AG04450 (cell line): Measurements from ENCODE around the gene SPTBN5. TPM values are rescaled to one million over a fixed set of nuclear protein-coding genes. Genes with fewer than 3 reads are reported as not detected.
"Not testable (repeated sequence)": the region's sequence is repeated elsewhere in the genome, so short reads cannot be mapped to it uniquely, and the experiment has no call there.

Experiments used
- CTCF ChIA-PET: fragments of 300-600, 350-600 bp; formaldehyde crosslinking; extraction: SDS; loops from one replicate; lab custom pipeline; 2022; ENCODE audit warnings: antibody characterized with exemption, inconsistent platforms; lab: Charles Lee
- POLR2A ChIA-PET: fragments of 350-600 bp; formaldehyde crosslinking; extraction: SDS; loops from one replicate; lab custom pipeline; 2021; ENCODE audit warnings: antibody characterized with exemption, inconsistent platforms; lab: Yijun Ruan, JAX
- DNase-seq: peaks from one replicate; pipeline ENCODE4 v3.0.0-alpha.2; 2011; ENCODE audit warnings: low read depth, low spot score
- H3K27ac ChIP-seq: one replicate; pipeline ENCODE4 v1.5.1; 2012; ENCODE audit warnings: low read depth, low read length, control low read depth
- H3K27me3 ChIP-seq: one replicate; pipeline ENCODE4 v1.6.0; 2012; ENCODE audit warnings: low read length; ENCODE audit not compliant: control insufficient read depth, insufficient read depth
- H3K4me3 ChIP-seq: 2 replicates; pipeline ENCODE4 v1.5.1; 2011; ENCODE audit warnings: mild to moderate bottlenecking, low read depth, low read length, control low read depth
- H3K9me3 ChIP-seq: 2 replicates; pipeline ENCODE4 v1.5.1; 2012; ENCODE audit warnings: low read length; ENCODE audit not compliant: control insufficient read depth, insufficient read depth
- polyA plus RNA-seq: library from polyadenylated mRNA; depleted of rRNA; stranded (reverse); fragments of >200 nt; gene quantifications from 2 replicates; pipeline ENCODE4 v1.2.3, GENCODE V29; 2011
- TF ChIP-seq, protein P1 (sequence below): IDR thresholded peaks from 2 replicates; pipeline ENCODE4 v1.5.1; 2011; ENCODE audit warnings: low read depth, low read length, control low read depth, inconsistent platforms

SPTBN5 gene
- polyA plus RNA-seq, 1 experiment, result 0.14 TPM

DNA sequence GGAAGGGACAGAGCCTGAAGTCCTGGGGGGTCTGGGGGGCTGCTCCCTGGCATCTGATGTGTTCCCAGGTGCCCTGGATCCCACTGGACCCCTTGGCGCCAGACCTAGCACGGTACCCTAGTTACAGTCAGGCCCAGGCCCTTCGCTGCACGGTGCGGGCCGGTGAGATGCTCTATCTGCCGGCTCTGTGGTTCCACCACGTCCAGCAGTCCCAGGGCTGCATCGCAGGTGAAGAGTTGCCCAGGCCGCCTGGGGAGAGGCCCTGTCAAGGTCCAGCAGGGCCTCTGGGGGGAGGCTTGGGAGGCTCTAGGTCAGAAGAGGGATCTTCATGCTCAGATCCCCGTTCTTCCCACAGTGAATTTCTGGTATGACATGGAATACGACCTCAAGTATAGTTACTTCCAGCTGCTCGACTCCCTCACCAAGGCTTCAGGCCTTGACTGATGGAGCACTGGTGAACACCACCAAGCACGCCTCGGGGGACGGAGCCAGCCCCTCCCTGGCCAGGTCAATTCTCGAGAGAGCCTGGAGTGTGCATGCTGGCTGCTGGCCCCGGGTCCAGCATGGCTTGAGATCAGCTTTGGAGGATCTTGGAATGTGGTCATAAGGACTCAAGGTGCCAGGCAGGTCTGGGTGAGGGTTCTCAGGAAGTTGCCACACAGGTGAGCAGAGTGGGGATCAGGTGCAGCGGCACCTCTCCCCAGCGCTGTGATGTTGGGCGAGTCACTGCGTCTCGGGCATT, 57.0 kb downstream of the SPTBN5 start:
- Histone ChIP-seq H3K27ac (no peak overlapping the region), H3K9me3 (no peaks in the 10 kb centered on the region; the same call in 1 of the 2 replicates), H3K27me3 (no peaks in the 10 kb centered on the region), H3K4me3 (no peak overlapping the region)
- TF ChIP-seq, protein P1, sequence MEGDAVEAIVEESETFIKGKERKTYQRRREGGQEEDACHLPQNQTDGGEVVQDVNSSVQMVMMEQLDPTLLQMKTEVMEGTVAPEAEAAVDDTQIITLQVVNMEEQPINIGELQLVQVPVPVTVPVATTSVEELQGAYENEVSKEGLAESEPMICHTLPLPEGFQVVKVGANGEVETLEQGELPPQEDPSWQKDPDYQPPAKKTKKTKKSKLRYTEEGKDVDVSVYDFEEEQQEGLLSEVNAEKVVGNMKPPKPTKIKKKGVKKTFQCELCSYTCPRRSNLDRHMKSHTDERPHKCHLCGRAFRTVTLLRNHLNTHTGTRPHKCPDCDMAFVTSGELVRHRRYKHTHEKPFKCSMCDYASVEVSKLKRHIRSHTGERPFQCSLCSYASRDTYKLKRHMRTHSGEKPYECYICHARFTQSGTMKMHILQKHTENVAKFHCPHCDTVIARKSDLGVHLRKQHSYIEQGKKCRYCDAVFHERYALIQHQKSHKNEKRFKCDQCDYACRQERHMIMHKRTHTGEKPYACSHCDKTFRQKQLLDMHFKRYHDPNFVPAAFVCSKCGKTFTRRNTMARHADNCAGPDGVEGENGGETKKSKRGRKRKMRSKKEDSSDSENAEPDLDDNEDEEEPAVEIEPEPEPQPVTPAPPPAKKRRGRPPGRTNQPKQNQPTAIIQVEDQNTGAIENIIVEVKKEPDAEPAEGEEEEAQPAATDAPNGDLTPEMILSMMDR, result no peak
- POLR2A ChIA-PET, result no interaction called here
- no peak for DNase-seq
- CTCF ChIA-PET, result no interaction called here

DNA sequence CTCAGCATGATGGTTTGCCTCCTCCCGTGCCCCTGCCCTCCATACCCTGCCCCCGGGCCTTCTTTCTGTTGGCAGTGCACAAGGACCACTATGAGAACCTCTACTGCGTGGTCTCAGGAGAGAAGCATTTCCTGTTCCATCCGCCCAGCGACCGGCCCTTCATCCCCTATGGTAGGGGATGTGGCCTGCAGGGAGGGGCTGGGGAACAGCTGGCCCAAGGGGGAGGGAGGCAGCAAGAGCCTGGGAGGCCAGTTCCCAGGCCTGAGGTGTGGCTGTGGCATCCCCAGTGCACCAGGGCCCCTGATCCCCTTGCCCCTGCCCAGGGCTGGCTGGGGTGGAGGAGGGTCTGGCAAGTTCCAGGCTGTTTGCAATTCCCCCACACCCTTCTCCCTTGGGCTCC, 57.8 kb downstream of the SPTBN5 start:
- ChIA-PET POLR2A (no interaction called here), CTCF (no interaction called here)
- TF ChIP-seq, protein P1, result no peak
- Histone ChIP-seq H3K27ac (no peak overlapping the region), H3K4me3 (no peak overlapping the region), H3K9me3 (no peaks in the 10 kb centered on the region; the same call in 1 of the 2 replicates), H3K27me3 (no peaks in the 10 kb centered on the region)
- DNase-seq, result no peak

DNA sequence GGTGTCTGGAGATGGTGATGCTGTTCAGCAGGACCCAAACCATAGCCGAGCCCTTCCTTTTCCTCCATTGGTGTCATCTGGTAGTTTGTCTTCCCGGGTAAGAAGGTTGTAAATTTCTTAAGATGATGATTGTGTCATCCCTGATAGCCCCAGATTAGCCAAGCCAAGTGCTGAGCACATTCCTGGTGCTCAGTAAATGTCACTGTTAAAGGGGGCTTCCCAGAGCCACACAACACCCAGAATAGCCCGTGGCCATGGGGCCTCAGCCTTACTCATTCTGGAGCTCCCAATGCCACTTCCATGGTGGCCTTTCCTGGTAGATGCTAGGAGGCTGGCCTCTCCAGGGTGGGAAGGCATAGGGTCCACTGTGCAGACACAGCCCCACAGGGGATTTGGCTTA, 59.8 kb downstream of the SPTBN5 start:
- Histone ChIP-seq H3K4me3 (no peak overlapping the region), H3K27ac (no peak overlapping the region), H3K27me3 (no peaks in the 10 kb centered on the region), H3K9me3 (no peaks in the 10 kb centered on the region)
- TF ChIP-seq, protein P1, result no peak
- CTCF ChIA-PET, result interaction anchor here (1.1 kb wide), 1 partner anchor 23 kb away, joined by 3 read pairs; no protein-coding TSS in a partner anchor
- no peak for DNase-seq
- POLR2A ChIA-PET, result no interaction called here

DNA sequence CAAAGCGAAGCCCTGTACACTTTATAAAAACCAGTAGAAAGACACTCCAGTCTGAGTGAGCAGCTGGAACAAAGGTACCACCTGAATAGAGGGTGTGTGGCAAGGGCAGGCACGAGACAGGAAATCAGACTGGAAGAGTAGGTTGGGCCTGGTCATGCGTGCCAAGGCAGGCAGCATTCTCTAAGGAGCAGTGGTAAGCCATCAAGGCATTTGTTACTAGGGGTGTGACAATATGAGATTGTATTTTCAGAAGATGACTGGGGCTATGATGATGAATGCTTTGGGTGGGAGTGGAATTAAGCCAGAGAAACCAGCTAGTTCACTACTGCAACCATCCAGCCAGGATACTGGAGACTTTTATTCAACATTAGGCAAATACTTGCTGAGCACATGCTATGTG, 61.0 kb downstream of the SPTBN5 start:
- no peaks in the 10 kb centered on the region; the same call in 1 of the 2 replicates for H3K9me3 ChIP-seq
- ChIA-PET POLR2A (no interaction called here), CTCF (no interaction called here)
- TF ChIP-seq, protein P1, result no peak
- no peak for DNase-seq
- H3K27ac ChIP-seq, result no peak overlapping the region
- H3K27me3 ChIP-seq, result no peaks in the 10 kb centered on the region
- H3K4me3 ChIP-seq, result no peak overlapping the region

DNA sequence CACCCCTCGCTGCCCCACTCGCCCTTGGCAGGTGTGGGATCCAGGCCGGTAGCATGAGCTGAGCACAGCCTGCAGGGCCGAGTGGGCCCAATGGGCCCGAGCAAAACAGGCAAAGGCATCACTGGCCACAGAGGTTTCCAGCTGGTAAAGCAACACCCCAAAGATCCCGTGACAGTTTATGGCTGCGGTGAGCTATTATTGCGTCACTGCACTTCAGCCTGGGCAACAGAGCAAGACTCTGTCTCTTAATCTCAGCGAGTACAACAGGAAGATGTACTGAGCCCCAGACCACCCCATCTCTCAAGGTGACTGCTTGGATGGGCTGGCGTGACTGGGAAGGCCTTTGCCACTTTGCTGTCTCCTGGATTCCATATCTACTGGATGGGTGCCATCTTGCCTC, 61.6 kb downstream of the SPTBN5 start:
- Histone ChIP-seq H3K27me3 (no peaks in the 10 kb centered on the region), H3K27ac (no peak overlapping the region), H3K9me3 (no peaks in the 10 kb centered on the region; the same call in 1 of the 2 replicates), H3K4me3 (no peak overlapping the region)
- TF ChIP-seq, protein P1, result no peak
- CTCF ChIA-PET, result interaction anchor here (0.9 kb wide), 1 partner anchor 72 kb away, joined by 4 read pairs; no protein-coding TSS in a partner anchor
- POLR2A ChIA-PET, result no interaction called here
- DNase-seq, result no peak

DNA sequence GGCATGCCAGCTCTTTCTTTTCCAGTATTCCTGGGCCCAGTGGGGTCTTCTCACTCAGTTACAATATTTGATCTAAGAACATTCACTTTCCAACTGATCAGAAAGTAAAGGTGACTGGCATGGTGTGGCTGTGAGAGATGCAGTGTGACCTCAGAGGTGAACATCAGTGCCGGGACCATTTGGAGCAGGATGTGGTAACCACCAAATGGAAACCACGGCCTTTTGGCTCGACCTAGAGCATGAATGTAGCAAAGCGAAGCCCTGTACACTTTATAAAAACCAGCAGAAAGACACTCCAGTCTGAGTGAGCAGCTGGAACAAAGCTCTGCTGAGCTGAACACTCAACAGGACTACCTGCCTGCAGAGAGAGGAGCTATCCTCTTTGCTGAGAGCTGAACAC, 62.6 kb downstream of the SPTBN5 start:
- POLR2A ChIA-PET, result interaction anchor here (0.6 kb wide), 1 partner anchor 49 kb away, joined by 7 read pairs; no protein-coding TSS in a partner anchor
- CTCF ChIA-PET, H3K27ac ChIP-seq, H3K4me3 ChIP-seq, H3K27me3 ChIP-seq, DNase-seq, H3K9me3 ChIP-seq: not testable (repeated sequence)
